SU-DHL-6 (cell line): ENCODE measurements around the gene SLC35B1.

Experiments used
- H2AFZ ChIP-seq: fragments of 200-600 bp; sonication (generic); 2 replicates; pipeline ENCODE4 v1.6.1; 2014; ENCODE audit warnings: low read depth, mild to moderate bottlenecking, moderate library complexity, mixed read lengths, antibody characterized with exemption, low read length; ENCODE audit not compliant: severe bottlenecking
- H3F3A ChIP-seq: fragments of 200-600 bp; shearing (Covaris generic); 2 replicates; pipeline ENCODE4 v1.6.0; 2016; ENCODE audit warnings: antibody characterized with exemption, mild to moderate bottlenecking; ENCODE audit not compliant: insufficient read depth
- H3K27ac ChIP-seq: fragments of 200-600 bp; sonication (generic); 2 replicates; pipeline ENCODE4 v1.5.1; 2016; ENCODE audit warnings: low read depth, mild to moderate bottlenecking, low read length, moderate library complexity, mixed read lengths
- H3K27me3 ChIP-seq: fragments of 200-600 bp; sonication (generic), shearing (Covaris generic); 2 replicates; pipeline ENCODE4 v1.6.0; 2014; ENCODE audit warnings: mild to moderate bottlenecking, low read length
- H3K36me3 ChIP-seq: fragments of 200-600 bp; sonication (generic); 2 replicates; pipeline ENCODE4 v1.6.1; 2014; ENCODE audit warnings: mild to moderate bottlenecking, low read length, mixed read lengths
- H3K4me2 ChIP-seq: fragments of 300-600, 200-600 bp; shearing (Covaris generic), sonication (generic); 2 replicates; pipeline ENCODE4 v1.6.0; 2014; ENCODE audit warnings: low read length, low read depth, mild to moderate bottlenecking; ENCODE audit not compliant: poor library complexity, severe bottlenecking
- H3K4me3 ChIP-seq: fragments of 200-600 bp; sonication (generic); 2 replicates; pipeline ENCODE4 v1.5.1; 2014; ENCODE audit warnings: antibody characterized with exemption, low read length, mild to moderate bottlenecking, mixed read lengths; ENCODE audit not compliant: insufficient read depth, poor library complexity, severe bottlenecking
- H3K79me2 ChIP-seq: fragments of 200-600 bp; sonication (generic); 2 replicates; pipeline ENCODE4 v1.6.1; 2014; ENCODE audit warnings: mild to moderate bottlenecking, low read length, moderate library complexity; ENCODE audit not compliant: insufficient read depth
- H3K9ac ChIP-seq: fragments of 200-600 bp; sonication (generic); 2 replicates; pipeline ENCODE4 v1.7.0; 2014; ENCODE audit warnings: mild to moderate bottlenecking, low read length
- H3K9me2 ChIP-seq: fragments of 200-600 bp; sonication (generic); replicated peaks from 2 replicates; pipeline ENCODE4 v1.6.1; 2014; ENCODE audit warnings: low read length; ENCODE audit not compliant: insufficient read depth
- H3K9me3 ChIP-seq: fragments of 200-600 bp; sonication (generic); 2 replicates; pipeline ENCODE4 v1.6.1; 2014; ENCODE audit warnings: low read length, mixed read lengths; ENCODE audit not compliant: insufficient read depth
- H4K20me1 ChIP-seq: fragments of 200-600 bp; sonication (generic); 2 replicates; pipeline ENCODE4 v1.6.1; 2014; ENCODE audit warnings: low read depth, mild to moderate bottlenecking, antibody characterized with exemption, low read length, moderate library complexity, mixed read lengths
- EZH2phosphoT487 ChIP-seq: fragments of 200-600 bp; sonication (generic), shearing (Covaris generic); conservative IDR thresholded peaks from 2 replicates; pipeline ENCODE4 v1.6.1; 2018; ENCODE audit warnings: mild to moderate bottlenecking, antibody characterized with exemption, low read length, moderate library complexity, mixed read lengths
- TF ChIP-seq, protein P1 (sequence below): fragments of 200-600 bp; sonication (generic); IDR thresholded peaks from one replicate; pipeline ENCODE4 v1.5.1; 2017; ENCODE audit warnings: antibody characterized with exemption, mild to moderate bottlenecking, low read length, moderate library complexity; ENCODE audit not compliant: insufficient read depth, poor library complexity, severe bottlenecking

Gene SLC35B1

DNA sequence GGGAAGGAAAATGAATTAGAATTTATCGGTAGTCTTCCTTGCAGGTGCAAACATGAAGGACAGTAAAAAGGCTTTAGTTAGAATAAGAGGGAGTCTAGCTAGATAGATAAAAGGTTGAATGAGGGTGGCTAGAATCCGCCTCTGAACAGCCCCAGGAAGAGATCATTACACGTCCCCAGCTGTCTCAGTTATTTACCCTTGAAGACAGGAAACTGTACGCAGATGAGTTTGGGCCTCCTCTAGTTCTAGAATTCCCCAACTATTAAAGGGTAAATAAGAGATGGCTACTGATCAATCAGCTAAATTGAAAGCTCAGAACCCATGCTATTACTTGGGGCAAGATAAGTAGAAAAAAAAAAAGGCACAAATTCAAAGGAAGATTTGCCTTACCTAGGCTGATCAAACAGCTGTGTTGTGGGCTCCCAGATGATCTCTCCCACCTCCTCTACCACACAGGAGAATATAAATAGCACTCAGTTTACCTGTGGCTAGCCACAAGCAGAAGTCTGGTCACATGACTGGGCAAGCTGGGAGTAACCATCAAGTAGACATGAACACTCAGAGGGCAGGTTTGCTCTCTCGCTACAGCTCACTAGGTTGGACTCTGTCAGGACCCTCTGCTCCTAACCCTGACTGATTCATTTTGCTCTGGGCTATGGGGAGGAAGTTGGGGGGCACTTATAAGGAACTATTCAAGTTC, 39.2 kb upstream of the SLC35B1 start:
- peak overlapping the region; percentile 5 for H3K4me3 ChIP-seq
- H3K27me3 ChIP-seq, result no peaks in the 10 kb centered on the region
- H3K79me2 ChIP-seq, result no peaks in the 10 kb centered on the region
- no peaks in the 10 kb centered on the region for H3K9me2 ChIP-seq
- H2AFZ ChIP-seq, result no peak overlapping the region
- H3K9me3 ChIP-seq, result no peaks in the 10 kb centered on the region
- H3K4me2 ChIP-seq, result peak overlapping the region; percentile 41
- peaks cover 7% of the 10 kb centered on the region for H3F3A ChIP-seq
- peak overlapping the region; percentile 3; the same call in 1 of the 2 replicates for H3K27ac ChIP-seq
- TF ChIP-seq, protein P1, sequence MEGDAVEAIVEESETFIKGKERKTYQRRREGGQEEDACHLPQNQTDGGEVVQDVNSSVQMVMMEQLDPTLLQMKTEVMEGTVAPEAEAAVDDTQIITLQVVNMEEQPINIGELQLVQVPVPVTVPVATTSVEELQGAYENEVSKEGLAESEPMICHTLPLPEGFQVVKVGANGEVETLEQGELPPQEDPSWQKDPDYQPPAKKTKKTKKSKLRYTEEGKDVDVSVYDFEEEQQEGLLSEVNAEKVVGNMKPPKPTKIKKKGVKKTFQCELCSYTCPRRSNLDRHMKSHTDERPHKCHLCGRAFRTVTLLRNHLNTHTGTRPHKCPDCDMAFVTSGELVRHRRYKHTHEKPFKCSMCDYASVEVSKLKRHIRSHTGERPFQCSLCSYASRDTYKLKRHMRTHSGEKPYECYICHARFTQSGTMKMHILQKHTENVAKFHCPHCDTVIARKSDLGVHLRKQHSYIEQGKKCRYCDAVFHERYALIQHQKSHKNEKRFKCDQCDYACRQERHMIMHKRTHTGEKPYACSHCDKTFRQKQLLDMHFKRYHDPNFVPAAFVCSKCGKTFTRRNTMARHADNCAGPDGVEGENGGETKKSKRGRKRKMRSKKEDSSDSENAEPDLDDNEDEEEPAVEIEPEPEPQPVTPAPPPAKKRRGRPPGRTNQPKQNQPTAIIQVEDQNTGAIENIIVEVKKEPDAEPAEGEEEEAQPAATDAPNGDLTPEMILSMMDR, result no peak
- TF ChIP-seq EZH2phosphoT487, result no peak
- H4K20me1 ChIP-seq, result no peaks in the 10 kb centered on the region
- H3K36me3 ChIP-seq, result no peaks in the 10 kb centered on the region
- no peak overlapping the region for H3K9ac ChIP-seq

DNA sequence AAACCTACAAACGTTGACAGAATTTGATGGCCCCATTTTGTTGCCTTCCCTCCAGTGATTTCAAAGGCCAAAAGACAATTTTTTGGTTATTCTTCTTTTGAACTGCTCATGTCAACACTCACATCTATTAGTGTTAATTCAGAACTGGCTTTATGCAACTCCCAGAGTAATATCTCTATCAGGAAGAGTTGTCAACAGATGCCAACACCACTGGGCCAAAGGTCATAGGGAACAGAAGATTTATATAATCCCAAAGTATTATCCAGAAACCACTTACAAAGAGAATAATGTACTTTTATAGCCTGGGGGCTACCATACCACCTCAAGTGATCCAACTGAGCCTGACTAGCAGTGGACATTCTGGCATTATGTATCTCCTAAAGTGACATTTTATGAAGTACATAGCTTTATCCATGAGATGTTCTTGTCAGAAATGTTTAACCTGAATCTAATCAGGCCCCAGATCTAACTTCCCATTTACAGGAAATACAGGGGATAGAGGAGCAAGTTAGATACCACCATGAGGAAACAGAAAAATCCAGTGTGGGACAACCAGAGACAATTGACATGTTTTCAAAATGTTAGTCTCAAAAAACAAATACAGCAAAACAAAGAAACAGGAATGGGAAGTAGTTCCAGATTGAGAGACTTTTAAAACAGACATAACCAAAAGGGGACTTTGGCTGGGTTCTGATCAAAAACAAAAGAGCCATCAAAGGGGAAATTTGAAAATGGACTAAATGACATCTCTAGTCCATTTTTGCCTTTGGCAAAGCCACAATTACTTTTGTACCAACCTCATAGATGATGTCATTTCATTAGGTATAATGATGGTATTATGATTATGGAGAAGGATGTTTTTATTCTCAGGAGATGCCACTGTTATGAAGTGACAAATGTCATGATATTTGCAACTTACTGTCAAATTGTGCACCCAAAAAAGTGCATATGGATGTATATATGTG, 37.7 kb upstream of the SLC35B1 start:
- Histone ChIP-seq H3K36me3 (no peaks in the 10 kb centered on the region), H2AFZ (no peak overlapping the region), H3K79me2 (no peaks in the 10 kb centered on the region), H3K9me2 (no peaks in the 10 kb centered on the region), H3K27me3 (no peaks in the 10 kb centered on the region), H3K27ac (no peak overlapping the region), H3K9me3 (no peaks in the 10 kb centered on the region), H4K20me1 (no peaks in the 10 kb centered on the region), H3K4me2 (no peak overlapping the region), H3F3A (peaks cover 7% of the 10 kb centered on the region), H3K4me3 (no peak overlapping the region), H3K9ac (no peak overlapping the region)
- no peak for TF ChIP-seq EZH2phosphoT487
- TF ChIP-seq, protein P1, result no peak

DNA sequence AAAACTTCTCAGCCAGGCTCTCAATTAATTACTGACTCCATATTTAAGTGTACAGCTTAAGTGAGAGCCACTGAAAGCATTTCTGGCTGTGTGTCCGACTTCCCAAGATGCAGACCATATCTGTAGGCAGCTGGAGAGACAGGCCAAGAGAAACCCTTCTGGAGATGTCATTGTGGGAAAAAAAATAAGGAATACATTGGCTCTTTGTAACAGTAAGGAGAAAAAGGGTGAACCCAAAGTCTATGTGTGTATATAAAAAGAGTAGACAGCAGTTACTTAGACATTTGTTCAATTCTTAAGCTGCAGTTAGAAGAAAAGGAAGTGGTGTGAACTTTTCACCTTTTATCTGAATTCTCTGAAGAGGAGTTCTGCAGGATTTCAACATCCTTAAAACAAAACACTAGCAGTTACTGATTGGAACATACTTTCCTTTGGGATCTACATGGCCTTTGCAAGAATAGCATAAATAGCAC, 34.4 kb upstream of the SLC35B1 start:
- Histone ChIP-seq H3K9ac (no peak overlapping the region), H3K9me3 (no peaks in the 10 kb centered on the region), H3K27ac (no peak overlapping the region), H3K9me2 (no peaks in the 10 kb centered on the region), H3K79me2 (no peaks in the 10 kb centered on the region), H3K27me3 (no peaks in the 10 kb centered on the region), H4K20me1 (no peaks in the 10 kb centered on the region), H3K4me3 (no peak overlapping the region), H2AFZ (no peak overlapping the region), H3K36me3 (no peaks in the 10 kb centered on the region), H3K4me2 (no peak overlapping the region), H3F3A (peaks cover 3% of the 10 kb centered on the region; the same call in 1 of the 2 replicates)
- TF ChIP-seq, protein P1, result no peak
- TF ChIP-seq EZH2phosphoT487, result no peak
